Measurements from ENCODE around the gene TBK1. TPM values are rescaled to one million over a fixed set of nuclear protein-coding genes. Genes with fewer than 3 reads are reported as not detected.

TBK1 gene
- total and polyA plus RNA-seq, 9 of the 15 experiments (the other 6 are each of a cell fraction or from before 2014, with no cell fraction given) = 20.4 to 42.0 (median 27.8) TPM

- TF ChIP-seq, protein P1, sequence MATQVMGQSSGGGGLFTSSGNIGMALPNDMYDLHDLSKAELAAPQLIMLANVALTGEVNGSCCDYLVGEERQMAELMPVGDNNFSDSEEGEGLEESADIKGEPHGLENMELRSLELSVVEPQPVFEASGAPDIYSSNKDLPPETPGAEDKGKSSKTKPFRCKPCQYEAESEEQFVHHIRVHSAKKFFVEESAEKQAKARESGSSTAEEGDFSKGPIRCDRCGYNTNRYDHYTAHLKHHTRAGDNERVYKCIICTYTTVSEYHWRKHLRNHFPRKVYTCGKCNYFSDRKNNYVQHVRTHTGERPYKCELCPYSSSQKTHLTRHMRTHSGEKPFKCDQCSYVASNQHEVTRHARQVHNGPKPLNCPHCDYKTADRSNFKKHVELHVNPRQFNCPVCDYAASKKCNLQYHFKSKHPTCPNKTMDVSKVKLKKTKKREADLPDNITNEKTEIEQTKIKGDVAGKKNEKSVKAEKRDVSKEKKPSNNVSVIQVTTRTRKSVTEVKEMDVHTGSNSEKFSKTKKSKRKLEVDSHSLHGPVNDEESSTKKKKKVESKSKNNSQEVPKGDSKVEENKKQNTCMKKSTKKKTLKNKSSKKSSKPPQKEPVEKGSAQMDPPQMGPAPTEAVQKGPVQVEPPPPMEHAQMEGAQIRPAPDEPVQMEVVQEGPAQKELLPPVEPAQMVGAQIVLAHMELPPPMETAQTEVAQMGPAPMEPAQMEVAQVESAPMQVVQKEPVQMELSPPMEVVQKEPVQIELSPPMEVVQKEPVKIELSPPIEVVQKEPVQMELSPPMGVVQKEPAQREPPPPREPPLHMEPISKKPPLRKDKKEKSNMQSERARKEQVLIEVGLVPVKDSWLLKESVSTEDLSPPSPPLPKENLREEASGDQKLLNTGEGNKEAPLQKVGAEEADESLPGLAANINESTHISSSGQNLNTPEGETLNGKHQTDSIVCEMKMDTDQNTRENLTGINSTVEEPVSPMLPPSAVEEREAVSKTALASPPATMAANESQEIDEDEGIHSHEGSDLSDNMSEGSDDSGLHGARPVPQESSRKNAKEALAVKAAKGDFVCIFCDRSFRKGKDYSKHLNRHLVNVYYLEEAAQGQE (IDR thresholded peaks at IDR 0.05; ENCODE audit: borderline replicate concordance) = no peak
- TF ChIP-seq, protein P1 (CRISPR knock-in tag; IDR thresholded peaks at IDR 0.05; ENCODE audit: low read depth) = no peak
- TF ChIP-seq ASH1L (IDR thresholded peaks at IDR 0.05; ENCODE audit: borderline replicate concordance, low read depth, partially characterized antibody) = no peak
- no peak for TF ChIP-seq ZKSCAN3 (CRISPR knock-in tag; IDR thresholded peaks at IDR 0.05)
- TF ChIP-seq ERF (CRISPR knock-in tag; IDR thresholded peaks at IDR 0.05) = no peak
Measured at GRCh38 chr12:64491718-64492117, 39.8 kb downstream of the TBK1 start (continued).
